Measurements from ENCODE around the gene FAM236D. TPM values are rescaled to one million over a fixed set of nuclear protein-coding genes. Genes with fewer than 3 reads are reported as not detected.

Gene FAM236D
- total RNA-seq, 1 donor from 2014 or later, result not detected

Other genes starting within 250 kb of the FAM236D start
- 30.3 and 32.4 TPM in 2 replicates for gene HDAC8, start 235.4 kb downstream of the FAM236D start, total RNA-seq (ENCODE audit: low replicate concordance)
- 10.9 and 16.5 TPM in 2 replicates for gene PHKA1, start 93.9 kb downstream of the FAM236D start, total RNA-seq (ENCODE audit: low replicate concordance)
- gene DMRTC1B, start 31.3 kb downstream of the FAM236D start, total RNA-seq (ENCODE audit: low replicate concordance), result 1.9 and 2.2 TPM in 2 replicates
- gene FAM236B, start 25.6 kb downstream of the FAM236D start, total RNA-seq (ENCODE audit: low replicate concordance), result not detected in 2 replicates
- gene FAM236C, start 104.4 kb upstream of the FAM236D start, total RNA-seq (ENCODE audit: low replicate concordance), result not detected in 2 replicates
- gene FAM236A, start 130.0 kb upstream of the FAM236D start, total RNA-seq (ENCODE audit: low replicate concordance), result not detected in 2 replicates
- 0.51 and 1.2 TPM in 2 replicates for gene DMRTC1, start 135.6 kb upstream of the FAM236D start, total RNA-seq (ENCODE audit: low replicate concordance)
- 0.17 TPM in 1 of 2 replicates, not detected in the other for gene PABPC1L2B, start 194.7 kb upstream of the FAM236D start, total RNA-seq (ENCODE audit: low replicate concordance)